ENCODE results near the gene ADAT3.
A peak's percentile ranks its signal among the peaks of the same experiment; 100 is the strongest.

The ADAT3 gene

DNA sequence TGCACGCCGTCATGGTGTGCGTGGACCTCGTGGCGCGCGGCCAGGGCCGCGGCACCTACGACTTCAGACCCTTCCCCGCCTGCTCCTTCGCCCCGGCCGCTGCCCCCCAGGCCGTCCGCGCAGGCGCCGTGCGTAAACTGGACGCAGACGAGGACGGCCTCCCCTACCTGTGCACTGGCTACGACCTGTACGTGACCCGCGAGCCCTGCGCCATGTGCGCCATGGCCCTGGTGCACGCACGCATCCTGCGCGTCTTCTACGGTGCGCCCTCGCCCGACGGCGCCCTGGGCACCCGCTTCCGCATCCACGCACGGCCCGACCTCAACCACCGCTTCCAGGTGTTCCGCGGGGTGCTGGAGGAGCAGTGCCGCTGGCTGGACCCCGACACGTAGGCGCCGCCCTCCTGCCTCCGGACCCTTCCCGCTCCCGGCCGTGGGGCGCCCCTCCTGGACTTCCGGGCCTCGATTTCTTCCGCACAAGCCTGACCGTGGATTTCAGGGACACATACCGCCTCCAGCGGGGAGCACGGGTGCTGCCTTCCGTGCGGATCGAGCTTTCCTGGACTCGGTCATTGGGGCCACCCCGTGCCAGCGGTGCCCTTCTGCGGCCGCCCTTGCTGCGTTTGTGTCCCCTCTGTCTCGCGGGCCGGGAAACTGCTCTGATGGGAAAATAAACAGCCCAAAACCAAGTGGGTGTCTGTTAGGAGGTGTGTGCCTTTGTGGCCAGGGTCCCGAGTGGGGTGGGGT is 7.7 kb downstream of the ADAT3 start:
- no peak for DNase-seq (ENCODE audit: low spot score)

DNA sequence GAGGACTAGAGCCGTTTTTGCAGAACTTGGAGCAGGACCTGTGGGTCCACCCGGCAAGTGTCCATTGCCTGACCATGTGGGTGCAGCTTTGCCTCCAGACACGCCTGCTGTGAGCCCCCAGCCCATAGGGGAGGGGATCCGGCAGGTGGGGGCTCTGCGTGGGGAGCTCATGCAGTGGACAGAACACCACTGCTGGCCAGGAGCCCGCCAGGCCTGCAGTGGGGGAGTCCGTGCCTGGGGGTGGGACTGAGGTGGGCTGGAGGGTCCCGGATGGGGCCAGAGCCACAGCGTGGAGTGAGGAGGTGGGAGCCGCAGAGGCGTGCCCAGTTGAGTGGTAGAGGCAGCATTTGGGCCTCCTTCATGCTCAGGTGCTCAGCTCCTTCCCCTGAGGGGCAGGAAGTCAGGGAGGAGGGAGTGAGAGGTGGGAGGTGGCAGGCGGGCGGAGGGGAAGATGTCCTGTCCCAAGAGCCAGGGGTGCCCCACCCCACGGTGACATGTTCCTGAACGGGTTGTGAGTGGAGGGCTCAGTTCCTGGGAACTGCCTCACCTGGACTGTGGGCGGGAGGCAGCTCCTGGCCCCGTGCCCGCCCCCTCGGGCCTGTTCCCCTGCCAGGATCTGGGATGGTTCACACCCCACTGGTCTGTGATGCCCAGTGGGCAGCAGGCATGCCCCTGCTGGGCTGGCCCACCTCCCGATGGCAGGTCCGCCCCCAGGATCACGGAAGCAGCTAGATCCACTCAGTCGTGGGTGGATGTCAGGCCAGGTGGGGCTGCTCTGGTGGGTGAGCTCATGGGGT is 8.8 kb downstream of the ADAT3 start:
- DNase-seq (ENCODE audit: low spot score), result no peak

DNA sequence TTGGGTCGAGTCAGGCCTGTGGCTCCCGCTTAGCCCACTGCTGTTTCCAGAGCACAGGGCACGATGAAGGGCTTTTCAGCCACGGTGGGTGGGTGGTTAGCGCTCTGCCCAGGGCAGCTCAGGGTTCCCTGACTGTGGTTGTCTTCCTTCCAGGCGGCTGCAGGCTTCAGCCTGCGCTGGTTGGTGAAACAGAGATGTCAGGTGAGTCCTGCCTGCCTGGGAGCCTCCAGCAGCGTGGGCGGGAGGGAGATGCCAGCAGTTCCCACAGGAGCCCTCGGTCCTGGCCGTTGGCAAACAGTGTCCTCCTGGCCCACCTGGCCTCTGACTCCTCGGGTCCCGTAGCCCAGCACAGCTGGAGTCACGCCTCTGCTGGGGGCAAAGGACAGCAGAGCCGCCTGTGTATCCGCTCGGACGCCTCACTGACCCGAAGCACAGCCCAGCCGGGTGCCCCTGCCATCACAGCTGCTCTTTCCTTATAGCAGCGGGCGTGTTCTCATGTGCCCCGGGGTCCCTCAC is 9.7 kb downstream of the ADAT3 start:
- DNase-seq (ENCODE audit: low spot score), result no peak

DNA sequence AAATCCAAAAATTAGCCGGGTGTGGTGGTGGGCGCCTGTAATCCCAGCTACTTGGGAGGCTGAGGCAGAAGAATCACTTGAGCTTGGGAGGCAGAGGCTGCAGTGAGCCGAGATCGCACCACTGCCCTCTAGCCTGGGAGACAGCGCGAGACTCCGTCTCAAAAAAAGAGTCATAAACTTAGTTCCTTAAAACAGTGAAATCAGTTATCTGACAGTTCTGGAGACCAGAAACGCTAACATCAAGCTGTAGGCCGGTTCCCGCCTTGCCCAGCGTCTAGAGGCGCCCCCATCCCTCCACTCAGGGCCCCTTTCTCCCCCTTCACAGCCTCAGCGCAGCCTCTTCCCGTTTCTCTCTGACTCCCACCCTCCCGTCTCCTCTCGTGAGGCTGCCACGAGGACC is 11.9 kb downstream of the ADAT3 start:
- no peak for DNase-seq (ENCODE audit: low spot score)

DNA sequence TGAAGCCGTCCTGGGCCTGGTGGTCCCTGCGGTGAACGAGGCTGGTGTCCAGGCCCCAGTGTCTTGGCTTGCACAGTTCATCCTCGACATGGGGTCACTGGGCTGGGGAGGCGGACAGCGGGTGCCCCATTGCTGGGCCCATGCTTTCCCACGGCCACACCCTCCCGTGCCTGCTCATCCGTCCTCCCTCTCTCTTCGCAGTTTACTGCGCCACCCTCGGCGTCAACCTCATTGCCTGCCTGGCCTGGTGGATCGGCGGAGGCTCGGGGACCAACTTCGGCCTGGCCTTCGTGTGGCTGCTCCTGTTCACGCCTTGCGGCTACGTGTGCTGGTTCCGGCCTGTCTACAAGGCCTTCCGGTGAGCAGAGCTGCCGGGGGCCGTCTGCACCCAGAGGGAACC is 12.7 kb downstream of the ADAT3 start:
- no peak for DNase-seq (ENCODE audit: low spot score)

DNA sequence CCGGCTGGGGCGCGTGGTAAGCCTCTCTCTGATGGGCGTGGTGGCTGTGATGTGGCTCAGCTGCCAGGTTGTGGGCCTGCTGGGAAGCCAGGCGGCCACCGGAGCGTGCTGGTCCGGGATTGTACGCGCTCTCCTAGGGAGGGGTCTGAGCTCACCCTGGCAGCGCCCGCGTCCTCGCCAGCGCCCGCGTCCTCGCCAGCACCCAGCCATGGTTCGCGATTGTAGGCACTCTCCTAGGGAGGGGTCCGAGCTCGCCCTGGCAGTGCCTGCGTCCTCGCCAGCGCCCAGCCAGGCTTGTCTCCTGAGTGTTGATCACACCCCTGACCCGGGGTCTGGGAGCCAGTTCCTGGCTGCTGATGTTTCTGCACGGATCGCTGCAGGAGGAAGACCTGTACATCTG is 13.8 kb downstream of the ADAT3 start:
- no peak for DNase-seq (ENCODE audit: low spot score)

DNA sequence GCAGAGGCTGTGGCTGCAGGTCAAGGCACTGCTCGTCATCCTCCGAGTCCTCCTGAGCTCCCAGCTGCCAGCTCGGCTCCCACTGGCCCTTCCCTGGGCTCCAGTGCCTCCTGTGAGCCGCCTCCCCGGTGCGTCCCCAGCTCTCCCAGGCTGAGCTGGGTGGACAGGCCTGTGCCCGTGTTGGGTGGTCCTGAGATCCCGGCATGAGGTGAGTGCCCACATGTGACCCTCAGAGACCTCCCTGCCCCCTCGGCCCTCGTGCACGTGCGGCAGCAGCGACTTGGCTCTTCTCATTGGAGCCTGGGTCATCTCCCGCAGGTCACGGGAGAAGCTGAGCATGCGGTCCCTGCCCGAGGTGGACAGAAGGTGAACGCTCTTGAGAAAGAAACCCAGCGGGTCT is 15.4 kb downstream of the ADAT3 start:
- DNase-seq (ENCODE audit: low spot score), result no peak

DNA sequence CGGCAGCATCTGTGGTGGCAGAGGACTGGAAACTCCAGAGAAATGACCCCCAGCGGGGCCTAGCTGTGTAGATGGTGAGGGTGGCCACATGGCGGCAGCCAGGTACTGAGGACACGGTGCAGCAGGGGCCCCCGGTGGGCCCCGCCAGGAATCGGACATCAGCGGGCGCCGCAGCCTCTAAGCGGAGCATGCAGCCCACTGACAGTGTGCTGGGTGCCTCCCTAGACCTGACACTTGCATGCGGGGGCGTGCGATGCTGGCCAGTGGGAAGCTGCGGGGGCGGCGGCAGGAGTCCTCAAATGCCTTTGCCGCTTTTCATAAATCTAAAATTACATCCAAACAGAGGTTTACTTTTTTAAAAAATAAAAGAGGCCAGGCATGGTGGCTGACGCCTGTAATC is 16.1 kb downstream of the ADAT3 start:
- DNase-seq (ENCODE audit: low spot score), result no peak

DNA sequence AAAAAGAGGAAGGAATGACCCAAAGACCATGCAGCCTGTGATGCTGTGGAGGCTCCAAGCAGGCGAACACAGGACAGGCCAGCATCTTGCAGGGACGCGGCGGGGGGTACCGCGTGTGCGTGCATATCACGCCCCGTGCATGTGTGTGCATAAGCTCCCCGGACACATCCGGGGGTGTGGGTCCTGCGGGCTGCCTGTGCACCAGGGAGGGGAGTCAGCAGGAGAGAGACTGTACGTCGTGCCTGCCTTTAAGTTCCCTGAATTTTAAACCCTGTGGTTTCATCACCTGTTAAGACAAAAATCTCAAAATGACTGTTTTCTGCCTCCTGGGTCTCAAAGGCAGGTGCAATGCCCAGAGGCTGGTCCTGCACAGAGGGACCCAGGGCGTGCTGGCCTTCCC is 16.6 kb downstream of the ADAT3 start:
- no peak for DNase-seq (ENCODE audit: low spot score)

DNA sequence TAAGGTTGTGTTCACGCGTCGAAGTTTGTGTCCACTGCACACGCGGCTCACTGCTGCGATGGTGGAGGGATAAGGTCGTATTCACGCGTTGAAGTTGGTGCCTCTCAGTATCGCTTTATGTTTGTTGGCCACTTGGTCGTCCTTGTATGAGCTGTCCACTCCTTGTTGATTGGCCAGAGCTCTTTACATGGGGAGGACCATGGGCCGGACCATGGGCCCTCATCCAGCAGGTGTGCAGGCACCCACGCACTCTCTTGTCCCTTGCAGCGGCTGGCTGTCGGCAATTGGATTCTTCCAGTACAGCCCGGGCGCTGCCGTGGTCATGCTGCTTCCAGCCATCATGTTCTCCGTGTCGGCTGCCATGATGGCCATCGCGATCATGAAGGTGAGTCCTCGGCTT is 17.6 kb downstream of the ADAT3 start:
- no peak for DNase-seq (ENCODE audit: low spot score)

DNA sequence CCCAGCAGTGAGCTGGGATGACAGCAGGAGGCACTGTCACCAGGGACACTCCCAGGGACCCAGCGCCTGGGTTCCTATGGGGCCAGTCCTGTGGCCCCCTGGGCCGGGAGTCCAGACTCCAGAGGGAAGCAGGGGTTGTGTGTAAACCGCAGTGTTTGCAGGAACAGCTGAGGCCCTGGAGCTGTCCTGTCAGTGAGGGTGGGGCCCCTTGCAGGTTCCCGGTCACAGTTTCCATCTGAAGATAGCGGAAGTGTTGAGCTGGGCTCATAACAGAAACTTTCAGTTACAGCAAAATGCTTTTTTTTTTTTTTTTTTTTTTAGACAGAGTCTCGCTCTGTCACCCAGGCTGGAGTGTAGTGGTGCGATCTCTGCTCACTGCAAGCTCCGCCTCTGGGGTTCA is 18.1 kb downstream of the ADAT3 start:
- DNase-seq (ENCODE audit: low spot score), result peak; percentile 42

DNA sequence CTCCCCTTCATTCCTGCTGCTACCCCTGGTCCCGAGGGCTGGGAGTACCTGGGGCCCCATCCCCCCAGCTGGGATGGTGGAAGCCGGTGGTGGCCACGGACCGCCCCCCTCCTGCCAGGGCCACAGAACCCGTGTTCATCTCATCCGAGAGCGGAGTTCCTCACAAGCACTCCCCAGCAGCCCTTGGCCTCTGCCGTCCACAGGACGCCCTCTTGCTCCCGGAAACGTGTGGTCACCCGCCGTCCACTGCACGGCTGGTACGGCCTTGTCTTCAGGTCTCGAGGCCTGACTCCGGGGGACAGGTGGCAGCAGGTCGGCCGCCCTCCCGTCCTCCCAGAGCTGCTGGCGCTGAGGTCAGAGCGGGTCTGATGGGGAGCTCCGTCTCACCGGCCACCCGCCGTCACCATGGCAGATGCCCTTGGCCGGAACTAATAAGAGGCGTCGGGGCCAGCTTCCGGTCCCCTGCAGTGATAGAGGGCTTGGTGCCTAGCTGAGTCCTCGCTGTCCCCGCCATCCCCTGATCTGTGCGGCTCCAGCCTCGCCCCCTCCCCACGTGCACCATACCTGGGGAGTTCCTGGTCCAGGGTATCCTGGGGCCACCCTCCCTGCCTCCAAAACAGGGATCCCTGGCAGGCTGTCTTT is 19.2 kb downstream of the ADAT3 start:
- no peak for DNase-seq (ENCODE audit: low spot score)

DNA sequence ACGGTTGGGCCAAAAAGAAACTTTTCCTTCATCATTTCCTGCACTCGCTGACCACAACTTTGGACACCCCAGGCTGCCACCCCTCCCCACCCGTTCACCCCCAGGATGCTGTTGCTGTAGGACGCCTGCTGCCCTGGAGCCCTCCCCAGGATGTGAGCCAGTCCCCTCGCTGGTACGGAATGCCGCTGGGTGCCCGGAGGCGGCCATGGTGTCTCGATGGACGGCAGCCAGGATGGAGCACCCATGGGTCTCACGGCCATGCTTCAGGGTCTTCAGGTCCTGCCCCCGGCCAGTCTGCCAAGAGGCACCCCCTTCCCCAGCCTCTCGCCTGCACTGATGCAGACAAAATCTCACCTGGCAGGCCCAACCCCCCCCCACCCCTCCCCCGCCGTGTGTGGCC is 20.3 kb downstream of the ADAT3 start:
- DNase-seq (ENCODE audit: low spot score), result no peak

DNA sequence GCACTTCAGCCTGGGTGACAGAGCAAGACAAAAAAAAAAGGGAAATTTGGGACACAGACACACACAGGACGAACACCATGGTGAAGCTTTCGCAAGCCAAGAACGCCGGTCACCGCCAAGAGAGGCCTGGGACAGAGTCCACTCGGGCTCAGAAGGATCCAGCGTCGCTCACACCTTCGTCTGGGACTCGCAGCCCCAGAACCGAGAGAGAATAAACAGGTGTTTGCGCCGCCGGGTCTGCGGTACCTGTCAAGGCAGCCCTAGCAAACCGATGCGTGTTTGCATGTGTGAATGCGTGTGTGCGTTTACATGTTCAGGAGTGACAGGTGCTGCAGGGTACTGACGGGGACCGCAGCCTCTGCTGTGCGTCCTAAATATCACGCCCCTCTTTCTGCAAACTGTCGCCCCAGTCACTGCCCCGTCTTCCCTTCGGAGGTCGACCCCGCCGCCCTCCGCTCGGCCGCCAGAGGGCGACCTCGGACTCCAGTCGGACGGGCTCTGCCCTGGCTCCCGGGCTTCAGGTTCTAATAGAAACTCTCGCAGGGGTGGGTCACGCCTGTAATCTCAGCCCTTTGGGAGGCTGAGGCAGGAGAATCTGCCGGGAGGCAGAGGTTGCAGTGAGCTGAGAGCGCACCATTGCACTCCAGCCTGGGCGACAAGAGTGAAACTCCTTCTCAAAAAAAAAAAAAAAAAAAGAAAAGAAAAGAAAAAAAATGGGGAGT is 24.0 kb downstream of the ADAT3 start:
- peak; percentile 73 for DNase-seq (ENCODE audit: low spot score)

DNA sequence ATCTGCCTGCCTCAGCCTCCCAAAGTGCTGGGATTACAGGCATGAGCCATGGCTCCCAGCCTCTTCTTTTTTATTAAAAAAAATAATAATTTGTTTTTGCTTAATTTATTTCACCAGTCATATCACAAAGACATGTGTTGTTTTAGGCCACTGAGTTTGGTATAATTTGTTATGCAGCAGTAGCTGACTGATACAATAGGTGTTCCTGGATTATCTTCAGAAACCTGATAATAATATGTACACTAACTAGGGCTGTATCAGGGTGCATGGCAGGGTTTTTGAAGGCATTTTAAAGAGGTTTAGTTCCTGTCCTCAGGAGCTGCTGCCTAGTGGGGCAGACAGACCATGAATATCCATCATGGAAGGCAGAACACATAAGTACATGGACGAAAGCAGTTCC is 26.2 kb downstream of the ADAT3 start:
- DNase-seq (ENCODE audit: low spot score), result no peak

DNA sequence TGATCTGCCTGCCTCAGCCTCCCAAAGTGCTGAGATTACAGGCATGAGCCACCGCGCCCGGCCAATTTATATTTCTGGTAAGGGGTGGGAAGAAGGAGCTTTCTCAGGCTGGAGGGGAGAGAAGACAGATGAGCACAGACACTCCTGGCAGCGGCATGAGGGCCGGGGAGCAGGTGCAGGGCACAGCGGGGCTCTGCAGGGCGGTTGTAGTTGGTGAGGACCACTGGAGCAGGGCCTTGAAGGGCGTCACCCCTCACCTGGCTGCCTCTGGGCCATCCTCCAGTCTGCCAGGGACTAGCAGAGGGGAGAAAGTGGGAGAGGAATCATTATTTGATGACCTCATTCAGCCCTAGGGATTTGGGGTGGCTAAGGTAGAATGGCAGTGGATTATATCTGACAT is 27.2 kb downstream of the ADAT3 start:
- no peak for DNase-seq (ENCODE audit: low spot score)

DNA sequence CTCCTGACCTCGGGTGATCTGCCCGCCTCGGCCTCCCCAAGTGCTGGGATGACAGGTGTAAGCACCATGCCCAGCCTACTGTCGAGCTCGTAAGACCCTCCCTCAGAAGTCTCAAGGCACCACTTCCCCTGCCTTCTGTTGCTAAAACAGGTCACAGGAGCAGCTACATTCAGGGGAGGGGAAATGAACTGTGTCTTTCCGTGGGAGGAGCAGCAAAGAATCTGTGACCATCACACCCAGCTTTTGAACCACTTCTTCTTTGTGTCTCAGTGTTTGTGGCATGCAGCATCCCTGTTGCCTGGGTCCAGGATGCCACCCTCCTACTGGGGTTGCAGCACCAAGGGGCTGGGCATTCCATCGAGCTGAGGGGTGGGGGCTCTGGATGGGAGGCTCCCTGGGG is 28.0 kb downstream of the ADAT3 start:
- no peak for DNase-seq (ENCODE audit: low spot score)

DNA sequence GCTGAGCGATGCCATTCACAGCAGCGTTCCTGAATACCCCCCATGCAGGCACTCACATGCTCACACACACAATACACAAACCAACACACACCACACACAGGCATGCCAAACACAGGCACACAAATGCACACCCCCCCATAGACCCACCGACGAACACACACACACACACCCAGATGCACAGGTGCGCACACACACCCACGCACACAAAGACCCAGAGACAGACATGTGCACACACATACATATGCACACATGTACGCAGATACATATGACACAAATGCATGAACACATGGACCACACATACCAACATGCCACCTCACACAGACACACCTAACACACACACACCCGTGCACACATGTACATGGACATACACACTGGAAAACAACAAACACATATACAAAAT is 28.7 kb downstream of the ADAT3 start:
- DNase-seq (ENCODE audit: low spot score), result no peak

DNA sequence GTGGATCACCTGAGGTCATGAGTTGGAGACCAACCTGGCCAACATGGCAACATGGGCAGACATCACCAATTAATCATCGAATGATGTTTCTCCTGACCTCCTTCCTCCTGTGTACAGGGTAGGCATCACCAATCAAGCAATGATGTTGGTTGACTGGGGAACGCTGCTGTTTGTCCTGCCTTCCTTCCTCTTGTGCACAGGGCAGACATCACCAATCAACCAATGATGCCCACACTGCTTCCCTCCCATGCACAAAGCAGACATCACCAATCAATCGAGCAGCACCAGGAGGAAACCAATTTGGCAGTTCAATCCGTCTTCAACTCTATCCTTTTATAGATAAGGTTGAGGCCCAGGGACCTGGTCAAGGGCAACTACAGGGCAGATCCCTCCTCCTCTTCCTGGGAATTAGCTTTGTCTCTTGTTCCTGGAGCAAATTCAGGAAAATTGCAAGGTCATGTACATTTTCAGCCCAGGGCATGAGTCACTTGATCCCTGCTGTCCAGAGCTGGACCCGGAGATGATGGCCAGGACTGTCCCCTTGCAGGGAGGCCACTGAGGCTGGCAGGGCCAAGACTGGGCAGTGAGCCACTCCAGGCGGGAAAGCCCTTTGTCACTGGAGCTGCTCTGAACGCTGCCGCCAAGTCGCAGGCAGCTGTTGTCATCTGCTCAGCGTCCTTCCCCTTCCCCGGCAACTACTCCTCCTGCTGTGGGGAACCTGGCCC is 30.4 kb downstream of the ADAT3 start:
- DNase-seq (ENCODE audit: low spot score), result no peak

DNA sequence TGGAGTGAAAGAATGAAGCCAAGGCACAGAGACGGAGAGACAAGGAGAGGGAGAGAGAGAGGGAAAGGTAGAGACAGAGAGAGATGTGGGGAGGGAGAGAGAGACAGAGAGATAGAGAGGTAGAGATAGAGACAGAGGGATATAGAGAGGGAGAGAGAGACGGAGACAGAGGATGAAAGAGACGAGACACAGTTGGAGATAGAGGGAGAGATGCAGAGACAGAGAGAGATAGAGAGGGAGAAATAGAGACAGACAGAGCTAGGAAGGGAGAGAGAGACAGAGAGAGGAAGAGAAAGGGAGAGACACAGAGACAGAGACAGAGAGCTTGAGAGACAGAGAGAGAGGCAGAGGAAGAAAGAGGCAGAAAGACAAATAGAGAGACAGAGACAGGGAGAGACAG is 31.2 kb downstream of the ADAT3 start:
- DNase-seq (ENCODE audit: low spot score), result no peak

DNA sequence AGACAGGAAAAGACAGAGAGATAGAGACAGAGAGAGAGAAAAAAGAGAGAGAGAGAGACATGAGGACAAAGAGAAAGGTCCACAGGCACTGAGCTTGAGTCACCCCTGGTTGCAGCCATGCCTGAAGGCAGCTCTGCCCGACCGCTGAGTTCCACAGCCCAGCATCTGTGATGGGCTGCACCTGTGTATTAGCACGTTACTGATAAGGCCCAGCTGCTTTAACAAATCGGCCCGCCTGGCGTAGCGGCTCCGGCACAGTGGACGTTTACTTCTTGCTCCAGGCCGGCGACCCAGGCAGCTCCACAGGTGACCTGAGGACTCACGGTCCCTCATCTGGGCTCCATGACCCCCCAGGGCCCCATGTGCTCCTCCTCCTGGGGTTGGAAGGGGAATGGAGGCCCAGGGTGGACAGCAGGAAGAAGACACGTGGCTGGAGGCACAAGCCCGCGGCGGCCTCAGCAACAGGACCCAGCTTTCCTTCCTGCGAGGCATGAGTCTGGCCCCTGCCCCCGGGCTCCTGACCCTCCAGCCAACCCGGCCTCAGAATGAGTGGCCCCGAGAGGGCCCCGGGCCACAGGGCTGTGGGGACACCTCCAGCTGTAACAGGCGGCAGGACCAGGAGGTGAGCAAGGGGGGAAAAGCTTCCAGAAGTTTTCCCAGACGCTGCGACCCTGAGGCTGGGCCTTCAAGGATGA is 31.9 kb downstream of the ADAT3 start:
- no peak for DNase-seq (ENCODE audit: low spot score)

Measured in CD4-positive, alpha-beta T cell treated with Interleukin-6 at 100 ng/mL for 8 hours (primary cell).